HEK293 (cell line): Measurements from ENCODE around the gene RNF11.

ENCODE experiments used
- BCL11A ChIP-seq: fragments of 450-650 bp; formaldehyde crosslinking; IDR thresholded peaks from 2 replicates; pipeline ENCODE4 v1.5.1; 2016; ENCODE audit warnings: low read depth, missing biosample characterization, missing genetic modification characterization
- CTCF ChIP-seq: fragments of 450-650 bp; formaldehyde crosslinking; IDR thresholded peaks from 2 replicates; pipeline ENCODE4 v1.5.1; 2016; ENCODE audit warnings: missing biosample characterization, missing genetic modification characterization
- TCF7L2 ChIP-seq: IDR thresholded peaks from 2 replicates; pipeline ENCODE4 v1.6.1; 2011; ENCODE audit warnings: low read depth, mild to moderate bottlenecking, inconsistent platforms, low read length, moderate library complexity, borderline replicate concordance
- ZNF558 ChIP-seq: fragments of 450-650 bp; formaldehyde crosslinking; IDR thresholded peaks from 2 replicates; pipeline ENCODE4 v1.5.1; 2016; ENCODE audit warnings: missing biosample characterization, missing genetic modification characterization
- ZSCAN4 ChIP-seq: fragments of 450-650 bp; formaldehyde crosslinking; IDR thresholded peaks from 2 replicates; pipeline ENCODE4 v1.5.1; 2017; ENCODE audit warnings: missing biosample characterization, missing genetic modification characterization

GRCh38 chr1:51302270-51302669 lies 66.2 kb downstream of the RNF11 start:
- no peak for TF ChIP-seq TCF7L2
- no peak for TF ChIP-seq ZSCAN4
- TF ChIP-seq ZNF558 (tag by site-specific recombination): no peak
- TF ChIP-seq BCL11A: no peak
- TF ChIP-seq CTCF (tag by site-specific recombination): no peak
